HL-60/S4 treated with phorbol 12-myristate 13-acetate at 8.2 ng/mL for 4 days and 3 days (cell line): ENCODE results near the gene CD300E.

ENCODE experiments used
- in situ Hi-C: fragments of 300-500 bp; cut with MboI; formaldehyde crosslinking; loops from 2 replicates; pipeline ENCODE4 v1.15.0; 2022; ENCODE audit warnings: low sequenced_read_pairs

Gene CD300E

DNA sequence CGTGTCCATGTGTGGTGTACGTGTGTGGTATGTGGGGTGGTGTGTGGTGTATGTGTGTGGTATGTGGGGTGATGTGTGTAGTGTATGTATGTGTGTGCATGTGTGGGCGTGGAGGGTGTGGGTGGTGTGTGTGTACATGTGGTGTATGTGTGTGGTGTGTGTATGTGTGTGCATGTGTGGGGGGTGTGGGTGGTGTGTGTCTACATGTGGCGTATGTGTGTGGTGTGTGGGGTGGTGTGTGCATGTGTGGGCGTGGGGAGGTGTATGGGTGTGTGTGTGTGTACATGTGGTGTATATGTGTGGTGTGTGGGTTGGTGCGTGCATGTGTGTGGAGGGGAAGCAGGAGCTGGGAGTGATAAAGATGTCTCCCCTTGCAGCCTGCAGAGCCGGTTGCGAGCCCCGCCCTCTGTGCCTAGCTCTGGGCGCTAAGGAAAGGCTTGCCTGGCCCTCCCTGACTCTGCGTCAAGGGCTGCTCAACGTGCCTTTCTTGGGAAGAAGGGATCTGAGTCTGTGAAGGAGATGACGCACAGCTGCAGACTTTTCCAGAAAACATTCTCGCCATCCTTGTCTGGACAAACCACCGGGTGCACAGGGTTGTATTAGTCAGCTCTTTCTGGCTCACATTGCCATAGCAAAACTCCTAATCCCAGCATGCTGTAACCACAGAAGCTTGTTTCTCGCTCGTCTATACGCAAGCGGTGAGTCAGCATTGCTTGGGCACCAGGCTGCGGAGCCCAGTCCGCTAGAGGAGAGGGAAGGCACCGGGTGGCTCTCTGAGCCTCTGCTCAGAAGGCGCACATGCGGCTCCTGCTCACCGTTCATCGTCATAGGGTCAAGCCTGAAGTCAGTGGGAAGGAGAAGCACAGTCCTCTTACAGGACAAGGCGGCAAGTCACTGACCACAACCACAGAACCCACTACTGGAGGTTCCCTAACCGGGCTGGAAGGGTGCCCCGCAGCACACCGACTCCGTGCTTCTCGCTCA, 54.2 kb downstream of the CD300E start:
- in situ Hi-C loops = no loop called here

DNA sequence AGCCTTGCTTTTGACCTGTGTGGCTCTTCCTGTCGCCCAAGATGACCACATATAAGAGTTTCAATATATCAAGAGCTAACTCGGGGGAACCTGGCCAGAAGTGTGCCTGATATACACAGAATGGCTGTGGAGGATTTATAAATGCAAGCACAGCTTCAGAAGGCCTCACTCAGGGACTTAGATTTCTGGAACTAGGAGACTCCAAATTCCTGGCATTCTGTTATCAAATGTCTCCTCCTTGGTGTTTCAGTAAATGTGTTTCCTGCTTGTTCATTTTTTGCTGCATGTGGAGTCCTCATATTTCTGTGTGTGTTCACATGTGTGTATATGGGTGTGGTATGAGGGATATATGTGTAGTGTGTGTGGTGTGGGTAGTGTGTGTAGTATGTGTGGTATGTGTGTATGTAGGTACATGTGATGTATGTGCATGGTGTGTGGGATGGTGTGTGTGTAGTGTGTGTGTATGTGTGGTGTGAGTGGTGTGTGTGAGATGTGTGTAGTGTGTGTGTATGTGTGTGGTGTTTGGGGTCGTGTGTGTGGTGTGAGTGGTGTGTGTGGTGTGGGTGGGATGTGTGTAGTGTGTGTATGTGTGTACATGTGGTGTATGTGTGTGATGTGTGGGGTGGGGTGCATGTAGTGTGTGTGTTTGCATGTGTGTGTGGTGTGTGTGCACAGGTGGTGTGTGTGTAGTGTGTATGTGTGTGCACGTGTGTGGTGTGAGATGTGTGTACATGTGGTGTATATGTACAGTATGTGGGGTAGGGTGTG, 55.2 kb downstream of the CD300E start:
- in situ Hi-C loops = no loop called here

DNA sequence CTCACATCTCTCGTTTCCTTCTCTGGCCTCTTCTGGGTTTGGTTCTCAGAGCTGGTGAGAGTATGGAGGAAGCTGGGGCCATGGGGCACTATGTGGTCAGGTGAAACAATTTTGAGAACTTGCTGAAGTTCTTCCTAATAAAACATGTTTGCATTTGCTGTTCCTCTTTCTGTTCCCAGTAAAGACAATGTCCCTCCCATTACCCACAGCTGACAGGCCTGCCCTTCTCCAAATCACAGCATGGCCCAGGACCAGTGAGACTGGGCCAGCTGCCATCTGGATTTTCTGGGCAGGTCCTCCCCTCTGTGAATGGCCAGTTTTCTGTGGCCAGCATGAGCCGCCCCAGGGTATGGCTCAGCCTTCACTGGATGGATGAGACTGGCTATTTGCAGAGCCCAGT, 56.1 kb downstream of the CD300E start, which contains the start of gene CD300H:
TSS of gene CD300H (minus strand) at position 113 of the 400 bp plus-strand sequence.
- in situ Hi-C loops = no loop called here

DNA sequence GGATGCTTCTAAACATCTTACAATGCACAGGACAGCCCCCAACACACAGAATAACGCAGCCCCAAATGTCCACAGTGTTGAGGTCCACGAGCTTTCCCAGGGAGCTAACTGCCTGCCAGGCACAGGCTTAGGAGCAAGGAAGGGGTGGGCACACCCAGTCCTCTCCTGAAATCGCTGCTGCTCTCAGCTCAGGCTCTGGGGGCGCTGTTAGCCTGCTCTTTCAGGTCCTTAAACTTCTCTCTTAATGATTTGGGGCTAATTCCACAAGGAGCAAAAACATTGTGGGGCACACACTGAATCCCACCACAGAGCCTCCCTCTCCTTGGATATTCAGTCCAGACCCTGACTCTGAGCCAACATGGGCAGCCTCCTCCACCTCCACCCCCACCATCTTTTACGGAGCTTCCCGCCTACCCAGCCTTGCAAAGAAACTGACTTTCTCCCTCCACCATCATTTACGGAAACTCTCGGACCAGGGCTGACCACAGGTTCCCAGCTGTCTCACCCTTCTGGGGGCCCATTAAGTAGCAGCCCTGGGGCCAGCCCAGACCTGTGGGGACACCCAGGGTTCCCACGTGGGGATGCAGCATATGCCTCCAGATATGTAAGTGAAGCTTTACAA, 57.3 kb downstream of the CD300E start:
- in situ Hi-C loops = no loop called here

DNA sequence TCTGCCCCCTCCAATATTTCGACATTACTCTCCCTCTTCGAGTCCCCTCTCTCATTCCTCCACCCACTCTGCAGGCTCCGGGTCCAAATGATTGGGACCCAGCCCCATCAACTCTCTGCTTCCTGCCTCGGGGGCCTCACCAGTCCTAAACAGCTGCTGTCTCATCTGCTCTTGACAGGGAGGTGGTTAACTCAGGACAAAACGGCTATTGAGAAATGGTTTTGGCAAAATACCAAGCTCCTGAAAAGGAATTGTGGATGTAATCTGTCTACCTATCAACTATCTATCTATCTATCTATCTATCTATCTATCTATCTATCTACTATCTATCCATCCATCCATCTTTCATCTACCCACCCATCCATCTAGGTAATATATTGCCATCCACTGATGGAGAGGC, 58.4 kb downstream of the CD300E start:
- in situ Hi-C loops = no loop called here

DNA sequence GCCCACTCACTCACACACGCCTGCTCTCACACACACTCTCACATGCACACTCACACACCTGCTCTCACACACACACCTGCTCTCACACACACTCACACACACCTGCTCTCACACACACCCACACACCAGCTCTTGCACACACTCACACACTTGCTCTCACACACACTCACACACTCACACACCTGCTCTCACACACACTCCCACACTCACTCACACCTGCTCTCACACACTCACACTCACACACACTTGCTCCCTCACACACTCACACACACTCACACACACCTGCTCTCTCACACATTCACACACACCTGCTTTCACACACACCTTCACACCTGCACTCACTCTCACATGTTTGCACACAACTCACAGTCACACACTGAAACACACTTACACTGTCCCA, 60.2 kb downstream of the CD300E start:
- in situ Hi-C loops = no loop called here

DNA sequence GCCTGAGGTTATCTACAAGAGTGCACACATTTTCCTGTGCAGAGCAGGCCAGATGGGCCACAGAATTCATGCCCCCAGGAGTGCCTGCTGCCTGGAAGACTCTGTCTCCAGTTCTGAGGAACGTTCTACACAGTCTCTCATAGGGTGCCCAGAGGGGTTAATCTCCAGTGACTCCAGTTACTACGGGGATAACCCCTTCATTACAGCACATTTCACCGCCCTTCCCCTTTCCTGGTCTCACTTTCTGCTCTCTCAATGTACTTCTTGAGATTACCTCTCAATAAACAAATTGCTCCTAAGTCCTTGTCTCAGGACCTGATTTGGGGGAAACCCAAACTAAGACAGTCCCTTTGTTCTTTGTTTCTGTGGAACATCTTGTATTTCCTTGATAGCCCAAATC, 62.0 kb downstream of the CD300E start:
- in situ Hi-C loops = no loop called here
